Neural progenitor cell (in vitro differentiated cells): ENCODE measurements around the gene SALL1. TPM values are rescaled to one million over a fixed set of nuclear protein-coding genes. Genes with fewer than 3 reads are reported as not detected.

Source experiments
- DNase-seq: peaks from one replicate; pipeline ENCODE4 v3.0.0-alpha.2; 2016; ENCODE audit warnings: low spot score
- H2AFZ ChIP-seq: fragments of 200-600 bp; sonication (generic); replicated peaks from 2 replicates; pipeline ENCODE4 v1.6.1; 2016; ENCODE audit warnings: antibody characterized with exemption
- H3F3A ChIP-seq: fragments of 200-600 bp; sonication (generic); 2 replicates; pipeline ENCODE4 v1.6.1; 2016; ENCODE audit warnings: antibody characterized with exemption, low read depth
- H3K27ac ChIP-seq: fragments of 200-600 bp; sonication (generic); 2 replicates; pipeline ENCODE4 v1.5.1; 2016; ENCODE audit warnings: mild to moderate bottlenecking
- H3K27me3 ChIP-seq: fragments of 200-600 bp; sonication (generic); 2 replicates; pipeline ENCODE4 v1.6.1; 2016; ENCODE audit warnings: mild to moderate bottlenecking, moderate library complexity
- H3K36me3 ChIP-seq: fragments of 200-600 bp; sonication (generic); 2 replicates; pipeline ENCODE4 v1.5.1; 2016
- H3K4me1 ChIP-seq: fragments of 200-600 bp; sonication (generic); 2 replicates; pipeline ENCODE4 v1.6.1; 2016; ENCODE audit warnings: mixed run types
- H3K4me2 ChIP-seq: fragments of 200-600 bp; sonication (generic); 2 replicates; pipeline ENCODE4 v1.6.1; 2016
- H3K4me3 ChIP-seq: fragments of 200-600 bp; sonication (generic); 2 replicates; pipeline ENCODE4 v1.5.1; 2016
- H3K79me2 ChIP-seq: fragments of 200-600 bp; sonication (generic); 2 replicates; pipeline ENCODE4 v1.6.1; 2016; ENCODE audit warnings: low read depth
- H3K9ac ChIP-seq: fragments of 200-600 bp; sonication (generic); 2 replicates; pipeline ENCODE4 v1.6.1; 2016
- H3K9me3 ChIP-seq: fragments of 200-600 bp; sonication (generic); 2 replicates; pipeline ENCODE4 v1.5.1; 2016; ENCODE audit warnings: low read depth
- H4K20me1 ChIP-seq: fragments of 200-600 bp; sonication (generic); 2 replicates; pipeline ENCODE4 v1.6.1; 2016; ENCODE audit warnings: low read depth
- H3K27ac Mint-ChIP-seq: 3 replicates; pipeline ENCODE4 v1.8.0; 2021; ENCODE audit warnings: mixed read lengths
- H3K27me3 Mint-ChIP-seq: 2 replicates; pipeline ENCODE4 v1.8.0; 2022; ENCODE audit warnings: low read depth, mild to moderate bottlenecking, inconsistent platforms, moderate library complexity, mixed read lengths; ENCODE audit not compliant: insufficient read depth
- H3K36me3 Mint-ChIP-seq: 3 replicates; pipeline ENCODE4 v1.8.0; 2021; ENCODE audit warnings: mixed read lengths
- H3K4me1 Mint-ChIP-seq: 3 replicates; pipeline ENCODE4 v1.8.0; 2021; ENCODE audit warnings: mixed read lengths
- H3K4me3 Mint-ChIP-seq: 3 replicates; pipeline ENCODE4 v1.8.0; 2021; ENCODE audit warnings: mild to moderate bottlenecking, moderate library complexity, mixed read lengths
- H3K9me3 Mint-ChIP-seq: 3 replicates; pipeline ENCODE4 v1.8.0; 2020; ENCODE audit warnings: mixed read lengths
- CTCF ChIP-seq: fragments of 200-600 bp; sonication (generic); IDR thresholded peaks from 2 replicates; pipeline ENCODE4 v1.5.1; 2017; ENCODE audit warnings: antibody characterized with exemption, mild to moderate bottlenecking
- EZH2 ChIP-seq: fragments of 200-600 bp; sonication (generic); IDR thresholded peaks from 2 replicates; pipeline ENCODE4 v1.6.1; 2017; ENCODE audit warnings: antibody characterized with exemption, mild to moderate bottlenecking, moderate library complexity
- EZH2phosphoT487 ChIP-seq: fragments of 200-600 bp; sonication (generic); IDR thresholded peaks from 2 replicates; pipeline ENCODE4 v1.6.1; 2017; ENCODE audit warnings: antibody characterized with exemption
- total RNA-seq: library from RNA; depleted of rRNA; stranded (reverse); fragments of >200 nt; gene quantifications from 2 replicates; pipeline ENCODE4 v1.2.3, GENCODE V29; 2015; ENCODE audit warnings: low replicate concordance

Gene SALL1
- total RNA-seq, 1 donor from 2014 or later, result 50.3 TPM

- H4K20me1 ChIP-seq, result no peaks in the 10 kb centered on the region
- H3K36me3 ChIP-seq, result no peaks in the 10 kb centered on the region
- H3K79me2 ChIP-seq, result no peaks in the 10 kb centered on the region
- H3K4me1 ChIP-seq, result peaks cover 46% of the 10 kb centered on the region
- Mint-ChIP-seq H3K9me3 (no peaks in the 10 kb centered on the region), H3K4me3 (no peak overlapping the region), H3K4me1 (peaks cover 60% of the 10 kb centered on the region), H3K27ac (no peak overlapping the region), H3K27me3 (peaks cover 12% of the 10 kb centered on the region), H3K36me3 (no peaks in the 10 kb centered on the region)
- no peak overlapping the region for H2AFZ ChIP-seq
- DNase-seq, result no peak
- no peaks in the 10 kb centered on the region for H3K27me3 ChIP-seq
- peak overlapping the region; percentile 29 for H3K4me2 ChIP-seq
- no peak overlapping the region for H3K9ac ChIP-seq
- peaks cover 2% of the 10 kb centered on the region for H3F3A ChIP-seq
- no peaks in the 10 kb centered on the region for H3K9me3 ChIP-seq
- H3K4me3 ChIP-seq, result no peak overlapping the region
- no peak overlapping the region for H3K27ac ChIP-seq
- TF ChIP-seq EZH2phosphoT487 (no peak), CTCF (no peak), EZH2 (no peak)
These were observed 30.9 kb downstream of the SALL1 start for GRCh38 chr16:51119973-51120729.

- Mint-ChIP-seq H3K9me3 (no peaks in the 10 kb centered on the region), H3K4me3 (peak overlapping the region; percentile 31), H3K27me3 (peaks cover 12% of the 10 kb centered on the region), H3K27ac (no peak overlapping the region), H3K36me3 (no peaks in the 10 kb centered on the region), H3K4me1 (peaks cover 66% of the 10 kb centered on the region)
- H3K4me1 ChIP-seq, result peaks cover 50% of the 10 kb centered on the region
- H3K27me3 ChIP-seq, result no peaks in the 10 kb centered on the region
- H2AFZ ChIP-seq, result no peak overlapping the region
- no peaks in the 10 kb centered on the region for H3F3A ChIP-seq
- peak overlapping the region; percentile 29 for H3K4me2 ChIP-seq
- no peak for TF ChIP-seq CTCF
- no peak for TF ChIP-seq EZH2
- no peak for TF ChIP-seq EZH2phosphoT487
- H3K9ac ChIP-seq, result no peak overlapping the region
- no peaks in the 10 kb centered on the region for H3K79me2 ChIP-seq
- no peak for DNase-seq
- no peaks in the 10 kb centered on the region for H3K36me3 ChIP-seq
- H4K20me1 ChIP-seq, result no peaks in the 10 kb centered on the region
- H3K4me3 ChIP-seq, result no peak overlapping the region
- no peak overlapping the region for H3K27ac ChIP-seq
- H3K9me3 ChIP-seq, result no peaks in the 10 kb centered on the region
These were observed 31.5 kb downstream of the SALL1 start for GRCh38 chr16:51119556-51119955.

- peaks cover 66% of the 10 kb centered on the region for H3K4me1 ChIP-seq
- H3K4me3 Mint-ChIP-seq, result peak overlapping the region; percentile 39
- peak overlapping the region; percentile 37 for H3K4me2 ChIP-seq
- H3K4me3 ChIP-seq, result no peak overlapping the region
- H3K4me1 Mint-ChIP-seq, result peaks cover 83% of the 10 kb centered on the region
- peaks cover 13% of the 10 kb centered on the region for H3K27me3 Mint-ChIP-seq
- no peak overlapping the region for H3K27ac Mint-ChIP-seq
- H3K9me3 Mint-ChIP-seq, result no peaks in the 10 kb centered on the region
- peaks cover 5% of the 10 kb centered on the region for H4K20me1 ChIP-seq
- no peaks in the 10 kb centered on the region for H3K36me3 Mint-ChIP-seq
- DNase-seq, result no peak
- H3F3A ChIP-seq, result peaks cover 17% of the 10 kb centered on the region
- peaks cover 29% of the 10 kb centered on the region for H3K27me3 ChIP-seq
- no peak overlapping the region for H3K9ac ChIP-seq
- H3K36me3 ChIP-seq, result no peaks in the 10 kb centered on the region
- no peak overlapping the region for H2AFZ ChIP-seq
- no peaks in the 10 kb centered on the region for H3K9me3 ChIP-seq
- TF ChIP-seq CTCF (no peak), EZH2phosphoT487 (no peak), EZH2 (no peak)
- H3K79me2 ChIP-seq, result no peaks in the 10 kb centered on the region
- H3K27ac ChIP-seq, result no peak overlapping the region
These were observed 34.7 kb downstream of the SALL1 start for GRCh38 chr16:51116353-51116752.
